Skin epidermis (tissue), 12 donors: ENCODE measurements around the gene INTS11.
A peak's percentile ranks its signal among the peaks of the same experiment; 100 is the strongest.
"Not testable (repeated sequence)": the region's sequence is repeated elsewhere in the genome, so short reads cannot be mapped to it uniquely, and the experiment has no call there.

Experiments used
- H3K27ac ChIP-seq, 21 experiments: fragments of 200-600 bp; sonication (generic) in 11 of 21; one replicate each; pipeline ENCODE4 v1.5.0; 2020; ENCODE audit warnings: mild to moderate bottlenecking in 3 of 21, inconsistent platforms in 2 of 21, moderate library complexity in 2 of 21
- H3K4me3 ChIP-seq, 7 experiments: fragments of 200-600 bp; sonication (generic) in 2 of 7; one replicate each; pipeline ENCODE4 v1.5.0; 2020; ENCODE audit warnings: inconsistent platforms in 2 of 7, mild to moderate bottlenecking in 2 of 7, moderate library complexity in 1 of 7

INTS11 gene

DNA sequence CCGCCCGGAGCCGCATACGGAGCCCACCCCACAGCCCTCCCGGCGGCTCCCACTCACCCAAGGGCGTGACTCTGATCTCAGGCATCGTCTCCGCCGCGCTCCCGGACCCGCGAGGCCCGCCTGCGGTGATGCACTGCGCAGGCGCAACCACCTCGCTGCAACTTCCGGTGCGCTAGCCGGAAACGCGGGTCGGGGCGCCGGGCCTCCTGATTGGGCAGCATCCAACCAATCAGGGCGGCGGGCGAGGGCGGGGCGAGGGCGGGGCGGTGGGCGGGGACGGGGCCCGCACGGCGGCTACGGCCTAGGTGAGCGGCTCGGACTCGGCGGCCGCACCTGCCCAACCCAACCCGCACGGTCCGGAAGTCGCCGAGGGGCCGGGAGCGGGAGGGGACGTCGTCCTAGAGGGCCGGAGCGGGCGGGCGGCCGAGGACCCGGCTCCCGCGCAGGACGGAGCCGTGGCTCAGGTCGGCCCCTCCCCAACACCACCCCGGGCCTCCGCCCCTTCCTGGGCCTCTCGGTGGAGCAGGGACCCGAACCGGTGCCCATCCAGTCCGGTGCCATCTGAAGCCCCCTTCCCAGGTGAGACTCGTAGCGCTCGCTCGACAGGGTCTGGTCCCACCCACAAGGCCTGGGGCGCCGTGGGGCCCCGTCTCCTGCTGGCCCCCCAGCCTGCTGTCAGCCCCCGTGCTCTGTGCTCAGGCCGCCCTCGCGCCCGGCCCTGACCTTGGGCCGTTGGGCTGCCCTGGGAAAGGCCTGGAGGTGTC, at the start of gene INTS11, which contains the start of gene CPTP:
TSS of gene INTS11 (minus strand) at position 137 of the 764 bp plus-strand sequence. CDS start at position 85, 52 bp downstream.
TSS of gene CPTP (plus strand) at position 279 of the 764 bp plus-strand sequence. CDS start 2,109 bp downstream, outside the sequence.
- H3K4me3 ChIP-seq: peak within 1 kb of the TSS; percentile 82 to 97 (median 89)
- peak within 1 kb of the TSS; percentile 54 to 96 (median 91) for H3K27ac ChIP-seq

- H3K27ac ChIP-seq: peak overlapping the region in 20 of 21 experiments; percentile 77 to 99 (median 96)
- H3K4me3 ChIP-seq: peak overlapping the region; percentile 75 to 97 (median 89)
Observed at GRCh38 chr1:1373815-1374588, 49.5 kb upstream of the INTS11 start.

DNA sequence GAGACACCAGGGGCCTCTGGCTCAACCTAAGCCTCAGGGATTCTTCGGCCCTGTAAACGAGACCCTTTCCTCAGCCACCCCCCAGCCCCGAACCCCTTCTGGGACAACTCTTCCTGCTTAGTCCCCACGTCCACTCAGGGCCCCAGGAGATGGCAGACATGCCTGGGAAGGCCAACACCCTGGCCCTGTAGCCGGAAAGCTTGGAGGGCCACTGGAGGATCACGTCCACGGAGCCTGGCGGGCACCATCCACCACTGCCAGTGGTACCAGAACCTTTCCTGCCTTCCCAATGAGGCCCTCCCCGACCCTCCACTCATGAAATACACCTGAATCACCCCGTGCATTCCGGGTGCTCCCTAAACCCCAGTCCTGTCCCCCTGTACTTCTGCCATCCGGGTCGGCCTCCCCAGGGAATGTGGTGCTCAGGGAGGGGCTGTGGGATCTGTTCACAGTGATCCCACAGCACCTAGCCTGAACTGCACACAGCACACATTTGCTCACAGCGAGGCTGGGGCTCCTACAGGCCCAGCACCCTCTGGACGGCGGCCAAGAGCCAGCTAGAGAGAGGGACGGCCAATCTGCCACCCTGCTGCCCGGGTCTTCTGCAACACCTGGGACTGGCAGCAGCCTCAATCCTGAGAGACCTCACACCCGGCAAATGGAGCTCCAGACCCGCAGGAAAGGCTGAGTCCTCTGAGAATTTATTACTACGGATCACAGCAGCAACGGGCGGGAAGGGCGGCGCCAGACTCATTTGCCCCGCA, 48.8 kb upstream of the INTS11 start:
- Histone ChIP-seq H3K27ac (peak overlapping the region in 2 of 21 experiments; percentile 62 to 96), H3K4me3 (peak overlapping the region in 4 of 7 experiments; percentile 75 to 97 (median 94))

DNA sequence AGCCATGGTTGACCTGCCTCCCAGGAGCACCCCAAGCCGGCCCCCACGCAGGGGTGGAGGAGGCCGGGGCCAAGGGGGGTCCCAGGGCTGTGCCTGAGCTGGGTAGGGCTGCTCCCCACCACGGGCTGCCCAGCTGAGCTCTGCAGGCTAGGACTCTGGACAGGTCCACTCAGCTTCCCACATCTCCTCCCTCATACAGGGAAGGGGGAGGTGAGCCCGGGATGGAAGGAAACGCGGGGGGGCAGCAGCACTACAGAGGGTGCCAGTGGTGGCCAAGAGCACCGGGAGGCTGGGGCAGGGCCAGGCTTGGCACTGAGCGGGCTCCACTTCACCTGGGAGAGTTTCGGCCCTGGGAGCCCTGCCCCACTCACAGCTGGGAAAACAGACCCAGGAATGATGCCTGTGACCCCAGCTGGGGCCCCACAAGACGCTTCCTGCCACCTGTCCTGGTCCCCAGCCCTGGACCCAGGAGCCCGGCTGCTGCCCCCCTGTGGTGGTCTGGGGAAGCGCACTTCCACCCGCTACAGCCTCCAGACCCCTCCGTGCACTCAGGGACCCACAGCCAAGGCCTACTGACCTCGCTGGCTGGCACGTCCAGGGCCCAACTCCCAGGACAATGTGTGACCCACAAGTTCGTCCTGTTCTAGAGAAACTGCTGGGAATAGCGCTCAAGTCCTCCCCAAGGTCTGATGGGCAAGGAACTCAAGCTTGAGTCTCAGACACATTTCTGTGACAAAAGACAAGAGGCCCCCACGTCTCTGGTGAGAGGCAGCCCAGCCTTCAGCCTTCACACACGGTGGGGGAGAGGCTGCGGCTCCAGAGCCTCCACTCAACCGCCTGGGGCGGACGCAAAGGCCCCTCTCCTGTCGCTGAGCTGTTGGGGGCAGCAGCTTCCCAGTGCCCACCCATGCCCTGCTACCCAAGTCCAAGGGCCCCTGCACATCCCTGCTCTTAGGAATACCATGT, 47.6 kb upstream of the INTS11 start:
- Histone ChIP-seq H3K27ac (peak overlapping the region in 5 of 21 experiments; percentile 1 to 62 (median 35)), H3K4me3 (no peak overlapping the region)

DNA sequence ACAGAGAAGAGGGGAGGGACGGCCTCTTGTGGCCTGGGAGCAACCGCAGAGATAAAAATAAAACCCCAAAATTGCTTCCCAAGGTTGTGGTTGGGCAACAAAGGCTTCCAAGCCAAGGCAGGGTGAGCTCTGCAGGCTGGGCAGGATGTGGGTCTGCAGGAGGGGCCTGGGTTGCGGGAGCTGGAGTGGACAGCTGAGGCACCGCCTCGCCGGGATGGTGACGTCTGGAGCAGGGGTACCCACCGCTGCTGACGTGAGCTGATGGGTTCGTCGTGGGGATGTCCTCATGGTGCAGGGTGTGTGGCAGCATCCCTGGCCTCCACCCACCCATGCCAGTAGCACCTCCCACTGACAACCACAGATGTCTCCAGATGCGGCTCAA, 46.9 kb upstream of the INTS11 start:
- no peak overlapping the region for H3K4me3 ChIP-seq
- H3K27ac ChIP-seq: peak overlapping the region in 3 of 21 experiments; percentile 1 to 35 (median 27)

DNA sequence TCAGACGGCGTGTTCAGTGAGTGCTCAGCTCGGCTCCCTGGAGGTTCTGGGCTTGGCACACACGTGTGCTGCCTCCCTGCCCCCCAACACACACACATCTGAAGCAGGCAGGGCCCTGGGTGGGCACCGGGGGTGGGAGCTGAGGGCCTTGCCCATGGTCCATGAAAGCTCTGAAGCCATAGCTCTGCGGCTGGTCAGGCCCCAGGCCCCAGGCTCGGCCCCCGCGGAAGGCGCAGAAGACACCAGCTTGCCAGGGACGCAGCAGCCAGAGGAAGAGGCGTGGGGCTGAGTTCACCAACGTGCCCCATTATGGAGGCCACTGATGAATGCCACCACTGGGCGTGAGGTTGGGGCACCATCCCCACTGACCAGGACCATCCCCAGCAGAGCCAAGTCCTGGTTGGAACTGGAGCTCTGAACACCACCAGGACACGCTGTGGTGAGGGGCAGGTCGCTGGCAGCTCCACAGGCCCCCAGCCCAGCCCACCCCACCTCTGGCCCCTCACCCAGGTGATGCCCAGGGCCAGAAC, 46.4 kb upstream of the INTS11 start:
- peak overlapping the region in 1 of 21 experiments; percentile 35 for H3K27ac ChIP-seq
- H3K4me3 ChIP-seq: no peak overlapping the region

GRCh38 chr1:1370094-1370493, 45.6 kb upstream of the INTS11 start:
- not testable (repeated sequence) for H3K27ac ChIP-seq

DNA sequence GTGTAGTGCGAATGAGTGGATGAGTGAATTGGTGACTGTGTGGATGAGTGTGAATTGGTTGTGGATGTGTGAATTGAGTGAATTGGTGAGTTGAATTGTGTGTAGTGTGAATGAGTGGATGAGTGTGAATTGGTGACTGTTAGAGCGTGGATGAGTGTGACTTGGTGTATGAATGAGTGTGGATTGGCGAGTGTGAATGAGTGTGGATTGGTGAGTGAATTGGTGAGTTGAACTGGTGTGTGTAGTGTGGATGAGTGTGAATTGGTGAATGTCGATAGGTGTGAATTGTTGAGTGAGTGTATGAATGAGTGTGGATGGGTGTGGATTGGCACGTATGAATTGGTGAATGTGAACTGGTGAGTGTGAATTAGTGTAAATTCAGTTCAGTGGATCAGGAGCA, 42.9 kb upstream of the INTS11 start:
- H3K27ac ChIP-seq: no peak overlapping the region
- no peak overlapping the region for H3K4me3 ChIP-seq

More at GRCh38 chr1:1370094-1370493, 45.6 kb upstream of the INTS11 start:
- H3K4me3 ChIP-seq: not testable (repeated sequence)

- Histone ChIP-seq H3K27ac (no peak overlapping the region), H3K4me3 (no peak overlapping the region)
Observed at GRCh38 chr1:1366699-1367066, 42.2 kb upstream of the INTS11 start.

- Histone ChIP-seq H3K4me3 (no peak overlapping the region), H3K27ac (no peak overlapping the region)
Observed at GRCh38 chr1:1365875-1366698, 41.6 kb upstream of the INTS11 start.

- Histone ChIP-seq H3K27ac (no peak overlapping the region), H3K4me3 (no peak overlapping the region)
Observed at GRCh38 chr1:1364266-1364665, 39.8 kb upstream of the INTS11 start.

GRCh38 chr1:1361982-1362423, 37.5 kb upstream of the INTS11 start:
- H3K4me3 ChIP-seq: no peak overlapping the region
- peak overlapping the region in 16 of 21 experiments; percentile 3 to 92 (median 72) for H3K27ac ChIP-seq

DNA sequence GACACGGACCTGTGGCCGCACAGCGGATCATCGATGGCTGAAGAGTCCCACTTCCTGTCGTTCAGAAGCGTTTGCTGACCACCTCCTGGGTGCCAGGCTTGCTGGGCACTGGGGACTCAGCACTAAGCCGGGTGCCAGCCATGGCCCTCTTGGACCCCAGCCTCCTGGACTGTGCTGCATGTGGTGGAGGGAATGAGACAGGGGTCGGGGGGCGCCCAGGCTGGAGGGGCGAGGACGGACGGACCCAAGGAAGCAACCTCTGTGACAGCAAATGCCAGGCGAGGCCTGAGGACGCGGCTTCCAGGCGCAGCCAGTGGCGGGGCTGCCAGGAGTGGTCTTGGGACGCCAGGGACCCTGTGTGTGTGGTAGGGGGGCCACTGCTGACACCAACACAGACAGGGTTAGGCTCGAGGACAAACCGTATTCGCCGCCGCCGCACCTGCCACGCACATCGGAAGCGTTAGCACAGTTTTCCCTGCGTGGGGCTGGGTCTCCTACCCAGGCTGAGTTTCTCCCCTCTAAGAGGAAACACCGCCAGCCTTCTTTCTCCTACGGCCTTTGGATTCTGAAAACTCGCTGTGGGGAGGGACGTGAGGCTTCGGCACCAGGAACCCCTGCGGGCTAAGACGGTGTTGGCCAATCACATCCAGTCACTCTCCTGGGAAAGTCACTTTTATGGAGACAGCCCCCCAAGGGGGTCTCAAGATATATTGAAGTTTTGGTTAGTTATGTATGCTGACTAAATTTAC, 36.9 kb upstream of the INTS11 start:
- Histone ChIP-seq H3K27ac (peak overlapping the region in 18 of 21 experiments; percentile 3 to 92 (median 70)), H3K4me3 (no peak overlapping the region)

DNA sequence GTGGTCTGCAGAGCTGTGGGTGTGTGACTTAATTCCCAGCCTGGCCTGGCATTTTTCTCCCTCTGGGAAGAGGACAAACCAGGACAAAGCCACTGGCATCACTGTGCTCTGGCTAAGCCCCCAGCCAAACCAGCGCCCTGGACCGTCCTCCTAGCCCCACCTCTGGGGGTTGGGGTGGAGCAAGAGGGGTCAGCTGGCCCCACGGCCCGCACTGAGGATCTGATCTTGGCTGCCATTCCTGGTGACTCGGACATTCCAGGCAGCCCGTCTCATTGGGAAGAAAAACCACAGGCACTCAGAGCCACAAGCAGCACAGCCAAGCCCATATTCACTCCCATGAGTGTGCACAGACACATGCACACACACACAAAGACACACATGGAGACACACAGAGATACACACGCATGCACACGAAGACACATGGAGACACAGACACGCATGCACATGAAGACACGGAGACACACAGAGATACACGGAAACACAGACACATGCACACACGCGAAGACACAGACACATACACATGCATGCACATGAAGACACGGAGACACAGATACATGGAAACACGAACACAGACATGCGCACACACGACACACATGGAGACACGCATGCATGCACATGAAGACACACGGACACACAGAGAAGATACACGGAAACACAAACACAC, 36.2 kb upstream of the INTS11 start:
- H3K27ac ChIP-seq: peak overlapping the region in 20 of 21 experiments; percentile 54 to 97 (median 84)

DNA sequence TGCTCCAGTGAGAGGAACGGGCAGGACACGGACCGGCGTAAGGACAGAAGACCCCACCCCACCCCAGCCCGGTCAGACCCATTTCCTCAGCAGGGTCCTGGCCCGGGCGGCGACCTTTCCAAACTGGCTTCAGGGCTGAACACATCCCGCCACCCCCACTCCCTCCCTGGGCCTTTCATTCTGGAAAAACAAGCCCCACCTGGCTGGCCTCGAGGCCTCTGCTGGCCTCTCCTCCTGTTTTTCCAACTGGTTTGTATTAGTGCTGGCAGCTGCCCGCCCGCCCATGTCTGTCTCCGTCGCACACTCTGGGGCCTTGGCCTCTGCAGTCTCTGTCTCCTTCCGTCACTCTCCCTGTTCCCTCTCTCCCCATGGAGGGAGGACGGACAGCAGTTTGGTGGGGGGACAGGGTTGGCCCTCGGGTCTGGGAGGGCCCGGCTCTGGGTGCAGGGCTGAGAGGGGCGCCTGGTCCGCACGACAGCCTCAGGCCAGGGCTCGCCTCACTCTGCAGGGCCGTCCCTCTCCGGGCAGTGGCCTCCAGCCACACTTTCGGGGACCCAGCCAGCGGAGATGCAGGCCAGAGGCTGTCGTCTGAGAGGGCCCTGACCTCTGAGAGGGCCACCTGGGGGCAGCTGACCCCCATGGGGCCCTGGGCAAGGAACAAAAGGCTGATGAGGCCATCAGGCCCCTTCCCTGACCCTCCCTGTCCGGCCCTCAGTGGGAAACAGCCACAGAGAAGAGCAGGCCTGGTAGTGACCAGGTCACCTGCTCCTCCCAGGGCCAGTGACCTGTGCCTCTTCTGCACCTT, 35.4 kb upstream of the INTS11 start:
- Histone ChIP-seq H3K4me3 (peak overlapping the region in 1 of 7 experiments; percentile 4), H3K27ac (peak overlapping the region in 20 of 21 experiments; percentile 54 to 97 (median 84))

More for the DNA sequence above, 36.2 kb upstream of the INTS11 start:
- H3K4me3 ChIP-seq: no peak overlapping the region
